HFF-Myc (cell line): ENCODE data around the gene GBE1.

Source experiments
- DNase-seq: peaks from one replicate; pipeline ENCODE4 v3.0.0-alpha.2; 2011; ENCODE audit warnings: low read depth; ENCODE audit errors: extremely low read depth
- H3K4me3 ChIP-seq: replicated peaks from 2 replicates; pipeline ENCODE4 v1.5.1; 2011; ENCODE audit warnings: low read depth, mild to moderate bottlenecking, control low read depth, low read length
- CTCF ChIP-seq: IDR thresholded peaks from 2 replicates; pipeline ENCODE4 v1.5.1; 2012; ENCODE audit warnings: mild to moderate bottlenecking, low read depth, low read length, control low read depth; ENCODE audit errors: missing control alignments

GBE1 gene

GRCh38 chr3:81531846-81532245, 229.6 kb downstream of the GBE1 start:
- no peak for TF ChIP-seq CTCF
- H3K4me3 ChIP-seq, result no peak overlapping the region
- DNase-seq, result no peak

GRCh38 chr3:81531263-81531662, 230.2 kb downstream of the GBE1 start:
- TF ChIP-seq CTCF, result no peak
- DNase-seq, result no peak

GRCh38 chr3:81530180-81530939, 231.1 kb downstream of the GBE1 start:
- TF ChIP-seq CTCF, result no peak
- no peak for DNase-seq

More at GRCh38 chr3:81531263-81531662, 230.2 kb downstream of the GBE1 start:
- H3K4me3 ChIP-seq, result no peak overlapping the region

GRCh38 chr3:81521855-81522254, 239.6 kb downstream of the GBE1 start:
- DNase-seq, result no peak
- H3K4me3 ChIP-seq, result no peak overlapping the region
- TF ChIP-seq CTCF, result no peak

More at GRCh38 chr3:81530180-81530939, 231.1 kb downstream of the GBE1 start:
- no peak overlapping the region for H3K4me3 ChIP-seq

- TF ChIP-seq CTCF, result no peak
- no peak for DNase-seq
- H3K4me3 ChIP-seq, result no peak overlapping the region
Observed at GRCh38 chr3:81518945-81519344, 242.5 kb downstream of the GBE1 start.

- no peak for TF ChIP-seq CTCF
- no peak for DNase-seq
Observed at GRCh38 chr3:81516042-81516441, 245.4 kb downstream of the GBE1 start.

More at GRCh38 chr3:81516042-81516441, 245.4 kb downstream of the GBE1 start:
- H3K4me3 ChIP-seq, result no peak overlapping the region
